Measurements from ENCODE around the gene NDUFAB1.
"Not testable (repeated sequence)": the region's sequence is repeated elsewhere in the genome, so short reads cannot be mapped to it uniquely, and the experiment has no call there.

Gene NDUFAB1

GRCh38 chr16:23595951-23596720 is at the start of gene NDUFAB1:
Gene NDUFAB1 (minus strand): TSS chr16:23596316. CDS start chr16:23596290, 26 bp downstream.
- peak; percentile 89 for DNase-seq (ENCODE audit: low read depth)
- TF ChIP-seq CTCF (conservative IDR thresholded peaks at IDR 0.05; ENCODE audit: low read depth, low read length) = peak; percentile 67
- peak within 1 kb of the TSS; percentile 97 for H3K4me3 ChIP-seq (ENCODE audit: low read depth, low read length)

GRCh38 chr16:23642246-23642774 is 46.2 kb upstream of the NDUFAB1 start:
- no peak for DNase-seq (ENCODE audit: low read depth)
- no peak for TF ChIP-seq CTCF (conservative IDR thresholded peaks at IDR 0.05; ENCODE audit: low read depth, low read length)
- peak overlapping the region; percentile 80 for H3K4me3 ChIP-seq (ENCODE audit: low read depth, low read length)

GRCh38 chr16:23640931-23641765 is 45.0 kb upstream of the NDUFAB1 start, which contains the start of the genes DCTN5 and PALB2:
Gene DCTN5 (plus strand): TSS chr16:23641466. CDS start chr16:23641543, 77 bp downstream.
Gene PALB2 (minus strand): TSS chr16:23641310. CDS start chr16:23641157, 153 bp downstream.
- peak; percentile 95 for DNase-seq (ENCODE audit: low read depth)
- H3K4me3 ChIP-seq (ENCODE audit: low read depth, low read length) = peak within 1 kb of the TSS; percentile 80
- no peak for TF ChIP-seq CTCF (conservative IDR thresholded peaks at IDR 0.05; ENCODE audit: low read depth, low read length)

DNA sequence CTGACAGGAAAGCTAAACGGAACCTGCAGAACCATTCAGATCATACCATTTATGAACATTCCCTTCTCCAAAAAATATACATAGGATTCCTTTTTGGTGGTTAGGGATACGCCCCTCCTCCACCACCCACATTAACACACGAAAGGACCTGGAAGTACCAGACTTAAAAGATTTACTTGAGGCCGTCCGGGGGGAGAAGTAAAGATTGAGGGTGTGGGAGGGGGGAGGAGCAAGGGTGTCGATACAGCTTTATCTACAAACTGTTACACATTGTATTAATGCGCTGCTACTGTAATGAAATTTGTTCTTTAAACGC is 44.5 kb upstream of the NDUFAB1 start:
- peak; percentile 6 for DNase-seq (ENCODE audit: low read depth)
- TF ChIP-seq CTCF (conservative IDR thresholded peaks at IDR 0.05; ENCODE audit: low read depth, low read length) = no peak
- H3K4me3 ChIP-seq (ENCODE audit: low read depth, low read length) = peak overlapping the region; percentile 80

DNA sequence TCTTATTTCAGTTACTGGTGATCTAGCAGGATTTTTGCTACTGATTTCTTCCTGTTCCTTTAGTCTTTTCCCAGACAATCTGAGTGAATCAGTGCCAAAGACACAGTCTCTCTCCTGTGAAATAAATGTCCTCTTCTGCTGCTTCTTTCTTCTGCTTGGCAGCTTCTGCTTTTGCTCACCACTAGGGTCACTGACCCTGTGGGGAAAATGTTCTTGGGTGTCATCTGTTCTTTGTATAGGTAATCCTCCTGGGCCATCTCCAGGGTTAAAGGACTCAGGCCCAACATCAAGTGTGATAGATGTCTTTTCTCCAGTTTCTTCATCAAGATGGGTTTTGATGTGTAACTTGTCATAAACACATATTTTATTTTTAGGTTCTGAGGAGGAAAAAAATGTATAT is 39.8 kb upstream of the NDUFAB1 start:
- no peak for DNase-seq (ENCODE audit: low read depth)
- no peak overlapping the region for H3K4me3 ChIP-seq (ENCODE audit: low read depth, low read length)
- no peak for TF ChIP-seq CTCF (conservative IDR thresholded peaks at IDR 0.05; ENCODE audit: low read depth, low read length)

- DNase-seq (ENCODE audit: low read depth) = no peak
- TF ChIP-seq CTCF (conservative IDR thresholded peaks at IDR 0.05; ENCODE audit: low read depth, low read length) = no peak
- no peak overlapping the region for H3K4me3 ChIP-seq (ENCODE audit: low read depth, low read length)
These were observed 38.4 kb upstream of the NDUFAB1 start for GRCh38 chr16:23634461-23635036.

- DNase-seq (ENCODE audit: low read depth); H3K4me3 ChIP-seq (ENCODE audit: low read depth, low read length): not testable (repeated sequence)
These were observed 35.8 kb upstream of the NDUFAB1 start for GRCh38 chr16:23631874-23632273.
